Sigmoid colon (tissue), 7 donors: Measurements from ENCODE around the gene ZNF329. TPM values are rescaled to one million over a fixed set of nuclear protein-coding genes. Genes with fewer than 3 reads are reported as not detected.

Experiments
- DNase-seq: peaks from one replicate; pipeline ENCODE4 v3.0.0-alpha.2; 2019
- H3K27ac ChIP-seq, 4 donors: fragments of 200-600 bp; sonication (generic); one replicate each; pipeline ENCODE4 v1.5.1; 2016 to 2019; ENCODE audit warnings: mild to moderate bottlenecking in 1 of 4
- H3K27me3 ChIP-seq, 3 donors: fragments of 200-600 bp; sonication (generic); one replicate each; pipeline ENCODE4 v1.5.1; 2019; ENCODE audit warnings: mild to moderate bottlenecking in 1 of 3
- H3K36me3 ChIP-seq, 4 donors: fragments of 200-600 bp; sonication (generic); one replicate each; pipeline ENCODE4 v1.5.1; 2016 to 2019
- H3K4me1 ChIP-seq, 4 donors: fragments of 200-600 bp; sonication (generic); one replicate each; pipeline ENCODE4 v1.5.1; 2017 to 2019
- H3K4me3 ChIP-seq, 4 donors: fragments of 200-600 bp; sonication (generic); one replicate each; pipeline ENCODE4 v1.5.1; 2017 to 2019; ENCODE audit warnings: mild to moderate bottlenecking in 2 of 4, moderate library complexity in 1 of 4
- H3K9me3 ChIP-seq, 4 donors: fragments of 200-600 bp in 3 of 4; sonication (generic) in 3 of 4; one replicate each; pipeline versions ENCODE4 v1.5.1 to v1.6.1; 2013 to 2019
- CTCF ChIP-seq, 4 experiments: fragments of 450-650 bp in 3 of 4; fragments of 200-600 bp in 1 of 4; IDR thresholded peaks; one replicate each; pipeline ENCODE4 v1.5.1; 2016 to 2019; ENCODE audit warnings: antibody characterized with exemption in 4 of 4, mild to moderate bottlenecking in 3 of 4, moderate library complexity in 2 of 4
- EP300 ChIP-seq, 4 donors: sonication (generic); formaldehyde crosslinking; IDR thresholded peaks; one replicate each; pipeline ENCODE4 v1.6.1; 2017; ENCODE audit warnings: antibody characterized with exemption in 4 of 4
- POLR2A ChIP-seq, 2 donors: fragments of 450-650 bp; IDR thresholded peaks; one replicate each; pipeline ENCODE4 v1.6.1; 2016; ENCODE audit warnings: antibody characterized with exemption in 2 of 2, mild to moderate bottlenecking in 2 of 2, moderate library complexity in 2 of 2
- POLR2AphosphoS5 ChIP-seq, 4 donors: sonication (generic); formaldehyde crosslinking; IDR thresholded peaks; one replicate each; pipeline ENCODE4 v1.6.1; 2017; ENCODE audit warnings: antibody characterized with exemption in 4 of 4
- WGBS, 2 donors: extraction: QIAGEN DNeasy Blood & Tissue Kit; methylation state at CpG; one replicate each; pipeline ENCODE4 v1.1.7; 2013; 5-methylcytosine and 5-hydroxymethylcytosine counted together
- intact Hi-C: fragments of 100-400 bp; cut with DNase I; formaldehyde crosslinking; loops from one replicate; pipeline ENCODE4 v1.15.1; 2023
- polyA plus RNA-seq, 3 donors: library from polyadenylated mRNA; stranded (reverse); fragments of 200-250 nt; gene quantifications; one replicate each; pipeline ENCODE4 v1.2.3, GENCODE V29; 2013
- total RNA-seq, 4 donors: library from RNA; depleted of rRNA; stranded (reverse); fragments of >200 nt; gene quantifications; one replicate each; pipeline ENCODE4 v1.1.0, GENCODE V29; 2016
- donor health status: healthy with polysubstance abuse.
- donor health status: Bipolar disorder and iron deficiency.
- donor health status: healthy.

ZNF329 gene
- total and polyA plus RNA-seq, 7 donors: 1.6 to 10.2 (median 8.2) TPM

GRCh38 chr19:58123354-58123753 is 27.2 kb downstream of the ZNF329 start:
- peaks cover 0 to 5% (median 1%) of the 10 kb centered on the region in 3 donors for H3K27me3 ChIP-seq
- intact Hi-C loops: no loop called here
- 60 to 68% methylated on average over 5 of the region's 5 CpGs for WGBS, 2 donors
- peaks cover 10 to 20% (median 18%) of the 10 kb centered on the region in 4 donors for H3K36me3 ChIP-seq
- H3K4me1 ChIP-seq: no peaks in the 10 kb centered on the region
- no peak for DNase-seq
- no peak overlapping the region for H3K27ac ChIP-seq
- H3K4me3 ChIP-seq: no peak overlapping the region
- TF ChIP-seq EP300 (IDR thresholded peaks at IDR 0.05): no peak
- no peak for TF ChIP-seq POLR2A (IDR thresholded peaks at IDR 0.05)
- no peak for TF ChIP-seq POLR2AphosphoS5 (IDR thresholded peaks at IDR 0.05)
- no peak for TF ChIP-seq CTCF (IDR thresholded peaks at IDR 0.05)
- H3K9me3 ChIP-seq: peaks cover 62 to 90% (median 76%) of the 10 kb centered on the region in 4 donors

GRCh38 chr19:58118979-58119733 is 31.4 kb downstream of the ZNF329 start:
- WGBS, 2 donors: 72 to 85% methylated on average over 5 of the region's 5 CpGs
- no peak overlapping the region for H3K4me3 ChIP-seq
- no peak overlapping the region for H3K27ac ChIP-seq
- intact Hi-C loops: no loop called here
- H3K9me3 ChIP-seq: peaks cover 35 to 80% (median 63%) of the 10 kb centered on the region in 4 donors
- H3K4me1 ChIP-seq: no peaks in the 10 kb centered on the region
- TF ChIP-seq CTCF (IDR thresholded peaks at IDR 0.05): no peak
- no peak for TF ChIP-seq POLR2A (IDR thresholded peaks at IDR 0.05)
- TF ChIP-seq EP300 (IDR thresholded peaks at IDR 0.05): no peak
- no peak for TF ChIP-seq POLR2AphosphoS5 (IDR thresholded peaks at IDR 0.05)
- no peaks in the 10 kb centered on the region for H3K36me3 ChIP-seq
- peaks cover 5 to 16% (median 8%) of the 10 kb centered on the region in 3 donors for H3K27me3 ChIP-seq
- no peak for DNase-seq

- no peak overlapping the region for H3K27ac ChIP-seq
- TF ChIP-seq CTCF (IDR thresholded peaks at IDR 0.05) (no peak), POLR2A (IDR thresholded peaks at IDR 0.05) (no peak), POLR2AphosphoS5 (IDR thresholded peaks at IDR 0.05) (no peak), EP300 (IDR thresholded peaks at IDR 0.05) (no peak)
- no peak for DNase-seq
- intact Hi-C loops: no loop called here
- peaks cover 5 to 16% (median 8%) of the 10 kb centered on the region in 3 donors for H3K27me3 ChIP-seq
- WGBS, 2 donors: 13 to 45% methylated on average over 77 of the region's 77 CpGs
- no peaks in the 10 kb centered on the region for H3K36me3 ChIP-seq
- H3K4me3 ChIP-seq: no peak overlapping the region
- H3K9me3 ChIP-seq: peaks cover 31 to 76% (median 63%) of the 10 kb centered on the region in 4 donors
- no peaks in the 10 kb centered on the region for H3K4me1 ChIP-seq
Observed at GRCh38 chr19:58117841-58118575, 32.6 kb downstream of the ZNF329 start.

- no peak for TF ChIP-seq POLR2AphosphoS5 (IDR thresholded peaks at IDR 0.05)
- TF ChIP-seq CTCF (IDR thresholded peaks at IDR 0.05): no peak
- TF ChIP-seq EP300 (IDR thresholded peaks at IDR 0.05): no peak
- TF ChIP-seq POLR2A (IDR thresholded peaks at IDR 0.05): no peak
- Histone ChIP-seq H3K4me1 (no peaks in the 10 kb centered on the region), H3K9me3 (peaks cover 36 to 79% (median 60%) of the 10 kb centered on the region in 4 donors), H3K36me3 (no peaks in the 10 kb centered on the region), H3K27me3 (no peaks in the 10 kb centered on the region), H3K27ac (no peak overlapping the region), H3K4me3 (no peak overlapping the region)
- 87 to 89% methylated on average over 3 of the region's 3 CpGs for WGBS, 2 donors
- intact Hi-C loops: no loop called here
- no peak for DNase-seq
Observed at GRCh38 chr19:58108546-58108817, 42.1 kb downstream of the ZNF329 start.
